GM19238 (cell line): ENCODE results near the gene C2orf72.
"Not testable (repeated sequence)": the region's sequence is repeated elsewhere in the genome, so short reads cannot be mapped to it uniquely, and the experiment has no call there.

Source experiments
- DNase-seq: peaks from one replicate; pipeline ENCODE4 v3.0.0; 2011; ENCODE audit warnings: low spot score; ENCODE audit not compliant: insufficient read length

Gene C2orf72

GRCh38 chr2:231013820-231014219 is 23.5 kb upstream of the C2orf72 start:
- no peak for DNase-seq

- DNase-seq: no peak
Observed at GRCh38 chr2:231015478-231015877, 21.8 kb upstream of the C2orf72 start.

DNA sequence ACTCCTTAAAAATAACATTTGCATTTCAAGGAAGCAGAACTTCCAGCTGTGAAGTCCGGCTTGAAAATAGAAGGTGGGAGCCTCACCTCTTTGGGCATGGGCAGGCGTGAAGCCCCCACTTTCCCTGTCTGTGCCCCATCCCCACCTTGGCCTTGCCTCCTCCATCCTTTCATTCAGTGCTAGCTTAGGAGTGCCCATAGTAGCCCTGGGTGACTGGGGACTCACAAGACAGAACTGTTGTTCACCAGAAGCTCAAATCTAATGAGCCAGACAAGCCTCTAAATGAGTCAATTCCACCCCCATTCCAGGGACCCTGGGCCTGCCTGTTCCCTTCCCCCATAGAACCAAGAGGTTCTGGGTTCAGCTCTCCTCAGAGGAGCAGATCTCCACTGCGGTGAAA is 21.4 kb upstream of the C2orf72 start:
- no peak for DNase-seq

DNA sequence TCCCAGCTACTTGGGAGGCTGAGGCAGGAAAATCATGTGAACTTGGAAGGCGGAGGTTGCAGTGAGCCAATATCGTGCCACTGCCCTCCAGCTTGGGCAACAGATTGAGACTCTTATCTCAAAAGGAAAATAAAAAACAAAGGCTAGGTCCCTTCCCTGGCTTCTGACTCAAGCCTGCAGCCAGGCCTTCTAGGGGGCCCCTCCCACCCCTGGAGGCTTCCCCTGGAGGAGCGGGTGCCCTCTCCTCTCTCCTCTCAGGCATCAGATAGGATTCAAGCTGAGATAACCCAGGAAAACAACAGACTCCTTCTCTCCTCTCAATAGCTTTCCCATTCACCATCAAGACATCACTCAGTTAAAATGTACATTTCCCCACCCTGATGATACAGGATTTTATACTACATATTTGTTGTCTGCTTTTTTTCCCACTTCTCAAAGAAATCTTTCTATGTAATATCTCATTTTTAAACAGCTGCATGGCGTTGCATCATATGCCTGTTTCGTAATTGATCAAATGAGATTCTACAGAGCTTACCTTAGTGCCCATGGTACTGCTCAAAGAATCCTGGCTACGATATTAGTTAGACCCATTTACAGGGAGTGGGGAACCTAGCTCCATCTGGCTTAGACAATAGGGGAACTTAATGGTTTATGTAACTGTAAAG is 20.6 kb upstream of the C2orf72 start:
- no peak for DNase-seq

DNA sequence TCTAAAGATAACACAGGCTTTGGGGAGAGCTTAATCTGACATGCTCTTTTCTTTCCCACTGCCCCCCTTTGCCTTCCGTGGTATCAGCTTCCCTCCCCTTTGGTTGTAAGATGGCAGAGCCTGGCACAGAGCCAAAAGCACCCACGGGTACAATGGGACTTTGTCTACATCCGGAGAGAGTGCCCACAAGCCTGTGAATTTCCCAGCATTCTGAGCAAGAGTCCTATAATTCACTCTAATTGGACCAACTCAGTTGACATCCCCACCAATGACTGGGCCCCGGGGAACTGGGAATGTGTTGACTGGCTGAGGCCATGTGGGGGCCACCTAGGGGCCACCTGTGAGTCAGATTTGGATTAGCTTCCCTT is 20.1 kb upstream of the C2orf72 start:
- no peak for DNase-seq

- no peak for DNase-seq
Observed at GRCh38 chr2:231018184-231018583, 19.1 kb upstream of the C2orf72 start.

- not testable (repeated sequence) for DNase-seq
Observed at GRCh38 chr2:231025059-231025458, 12.3 kb upstream of the C2orf72 start.

GRCh38 chr2:231028889-231029288 is 8.4 kb upstream of the C2orf72 start:
- DNase-seq: no peak

GRCh38 chr2:231029563-231029962 is 7.8 kb upstream of the C2orf72 start:
- DNase-seq: no peak

- DNase-seq: no peak
Observed at GRCh38 chr2:231030725-231031124, 6.6 kb upstream of the C2orf72 start.

GRCh38 chr2:231032575-231033140 is 4.7 kb upstream of the C2orf72 start:
- no peak for DNase-seq

DNA sequence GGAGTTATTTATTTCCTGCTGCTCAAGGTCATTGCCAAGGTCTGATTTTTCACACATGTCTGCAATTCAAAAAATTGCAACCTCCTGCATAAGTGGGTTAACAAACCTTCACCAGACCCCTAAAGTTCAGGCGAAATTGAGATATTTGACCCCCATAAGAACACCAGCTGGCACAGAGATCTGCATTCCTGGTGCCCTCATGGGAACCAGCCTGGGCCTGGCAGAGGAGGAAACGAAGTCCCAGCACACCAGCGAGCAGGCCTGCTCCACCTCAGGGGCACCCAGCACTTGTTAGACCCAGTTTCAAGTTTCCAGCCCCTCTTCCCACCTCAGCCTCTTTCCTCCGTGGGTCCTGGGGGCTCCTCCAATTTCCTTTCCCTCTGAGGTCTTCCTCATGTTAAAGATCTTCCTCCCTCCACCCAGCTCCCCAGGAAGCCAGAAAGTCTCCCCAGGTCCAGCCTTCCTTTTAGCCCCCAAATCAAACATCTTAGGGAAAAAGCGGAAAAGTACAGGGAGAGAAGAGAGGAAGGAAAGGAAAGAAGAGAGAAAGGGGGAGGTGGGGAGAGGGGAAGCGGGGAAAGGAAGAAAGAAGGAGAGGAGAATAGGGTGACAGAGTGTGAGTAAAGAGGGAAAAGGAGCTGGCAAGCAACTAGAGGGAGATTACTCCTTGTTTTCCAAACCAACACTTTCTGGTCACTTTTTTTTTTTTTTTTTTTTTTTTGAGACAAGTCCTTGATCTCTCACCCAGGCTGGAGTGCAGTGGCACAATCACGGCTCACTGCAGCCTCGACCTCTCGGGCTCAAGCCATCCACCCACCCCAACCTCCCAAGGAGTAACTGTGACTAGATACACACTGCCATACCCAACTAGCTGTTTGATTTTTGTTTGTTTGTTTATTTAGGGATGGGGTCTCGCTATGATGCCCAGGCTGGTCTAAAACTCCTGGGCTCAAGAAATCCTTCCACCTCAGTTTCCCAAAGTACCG is 3.9 kb upstream of the C2orf72 start:
- no peak for DNase-seq

- DNase-seq: no peak
Observed at GRCh38 chr2:231034291-231034882, 2.9 kb upstream of the C2orf72 start.

DNA sequence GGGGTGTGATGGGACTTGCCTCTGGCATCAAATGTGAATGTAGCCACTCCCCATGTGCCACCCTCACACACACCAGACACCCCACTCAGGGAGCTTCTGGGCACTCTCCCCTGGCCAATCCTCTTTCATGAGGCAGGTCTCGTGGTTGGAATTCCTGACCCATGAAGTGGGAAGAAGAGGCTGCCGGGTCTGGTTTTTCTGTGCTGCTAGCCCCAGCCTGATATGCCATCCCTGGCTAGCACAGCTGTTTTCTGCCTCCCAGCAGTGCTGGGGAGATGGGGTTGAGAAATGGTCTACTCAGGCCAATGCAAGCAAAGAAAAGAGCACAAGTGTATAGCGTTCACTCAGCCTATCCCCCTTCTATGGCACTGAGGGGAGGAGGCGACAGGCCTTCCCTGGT is 1.2 kb upstream of the C2orf72 start:
- no peak for DNase-seq

- DNase-seq: no peak
Observed at GRCh38 chr2:231036578-231037106, 681 bp upstream of the C2orf72 start.

DNA sequence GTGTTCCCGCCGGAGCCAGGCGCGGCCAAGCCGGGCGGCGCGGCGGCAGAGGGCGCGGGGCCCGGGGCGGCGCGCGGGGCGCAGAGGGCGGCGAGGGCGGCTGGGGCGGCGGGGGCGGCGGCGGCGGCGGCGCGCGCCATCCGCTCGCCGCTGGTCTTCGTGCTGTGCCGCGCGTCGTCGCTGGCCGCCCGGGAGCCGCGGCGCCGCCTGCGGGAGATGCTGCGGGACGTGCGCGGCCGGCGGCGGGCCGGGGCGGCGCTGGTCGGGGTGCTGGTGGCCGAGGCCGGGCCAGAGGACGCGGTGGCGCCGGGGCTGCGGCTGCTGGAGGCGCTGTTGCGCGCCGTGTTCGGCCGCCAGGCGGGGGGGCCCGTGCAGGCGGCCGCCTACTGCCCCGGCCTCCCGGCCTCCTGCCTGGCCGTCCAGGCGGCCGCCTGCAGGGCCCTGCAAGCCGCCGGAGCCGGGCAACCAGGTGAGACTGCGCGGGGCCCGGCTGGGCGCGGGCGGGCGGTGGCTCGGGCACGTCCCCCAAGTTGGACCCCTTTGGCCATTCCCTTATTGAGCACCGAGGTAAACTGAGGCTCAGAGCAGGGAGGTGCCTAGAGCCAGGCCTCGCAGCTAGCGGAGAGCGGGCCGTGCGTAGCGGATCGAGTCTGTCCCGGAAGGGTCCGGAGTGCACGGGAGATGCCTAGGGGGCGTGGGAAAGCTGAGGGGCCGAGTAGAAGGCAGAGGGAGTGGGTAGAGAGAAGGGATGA is 584 bp downstream of the C2orf72 start:
- DNase-seq: no peak

DNA sequence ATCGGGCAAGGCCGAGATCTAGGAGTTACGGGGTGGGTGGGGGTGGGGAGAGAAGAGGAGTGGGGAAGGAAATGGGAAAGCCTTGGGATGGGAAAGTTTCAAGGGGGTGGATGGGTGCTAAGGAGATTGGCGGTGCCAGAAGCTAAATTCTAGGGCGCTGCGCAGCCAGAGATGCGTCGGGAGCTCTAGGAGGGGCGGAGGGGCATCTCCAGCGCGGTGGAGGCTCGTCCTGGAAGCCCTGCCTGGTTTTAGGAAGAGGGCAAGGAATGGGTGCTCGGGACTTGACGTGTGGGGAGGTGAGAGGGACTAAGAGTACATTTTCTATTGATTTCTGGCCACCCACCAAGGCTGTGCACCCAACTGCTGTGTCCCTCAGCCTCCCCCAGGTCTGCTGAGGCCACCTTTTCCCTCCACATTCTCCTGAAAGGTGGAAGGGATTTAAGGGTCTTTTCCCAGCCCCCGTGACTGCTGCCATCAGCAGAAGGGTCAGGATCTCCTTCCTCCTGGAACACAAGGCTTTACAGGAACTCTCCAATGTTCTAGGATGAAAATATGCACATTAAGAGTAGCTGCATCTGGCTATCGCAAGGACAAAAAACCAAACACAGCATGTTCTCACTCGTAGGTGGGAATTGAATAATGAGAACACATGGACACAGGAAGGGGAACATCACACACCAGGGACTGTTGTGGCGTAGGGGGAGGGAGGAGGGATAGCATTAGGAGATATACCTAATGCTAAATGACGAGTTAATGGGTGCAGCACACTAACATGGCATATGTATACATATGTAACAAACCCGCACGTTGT is 1.4 kb downstream of the C2orf72 start:
- no peak for DNase-seq

DNA sequence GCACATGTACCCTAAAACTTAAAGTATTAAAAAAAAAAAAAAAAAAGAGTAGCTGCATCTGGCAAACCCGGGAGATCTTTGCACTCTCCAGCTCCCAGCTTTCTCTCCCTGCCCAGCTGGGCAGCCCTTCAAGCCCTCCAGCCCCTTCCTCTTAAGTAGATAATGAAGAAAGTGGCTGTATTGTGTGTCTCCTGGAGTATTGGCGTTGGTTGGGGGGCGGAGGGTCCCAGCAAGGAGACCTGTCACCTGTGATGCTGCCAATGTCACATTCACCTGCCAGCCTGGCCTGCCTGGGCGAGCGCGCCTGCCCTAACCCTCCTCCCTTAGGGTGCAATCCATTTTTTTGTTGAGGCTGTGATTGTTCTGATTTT is 2.0 kb downstream of the C2orf72 start:
- DNase-seq: no peak

DNA sequence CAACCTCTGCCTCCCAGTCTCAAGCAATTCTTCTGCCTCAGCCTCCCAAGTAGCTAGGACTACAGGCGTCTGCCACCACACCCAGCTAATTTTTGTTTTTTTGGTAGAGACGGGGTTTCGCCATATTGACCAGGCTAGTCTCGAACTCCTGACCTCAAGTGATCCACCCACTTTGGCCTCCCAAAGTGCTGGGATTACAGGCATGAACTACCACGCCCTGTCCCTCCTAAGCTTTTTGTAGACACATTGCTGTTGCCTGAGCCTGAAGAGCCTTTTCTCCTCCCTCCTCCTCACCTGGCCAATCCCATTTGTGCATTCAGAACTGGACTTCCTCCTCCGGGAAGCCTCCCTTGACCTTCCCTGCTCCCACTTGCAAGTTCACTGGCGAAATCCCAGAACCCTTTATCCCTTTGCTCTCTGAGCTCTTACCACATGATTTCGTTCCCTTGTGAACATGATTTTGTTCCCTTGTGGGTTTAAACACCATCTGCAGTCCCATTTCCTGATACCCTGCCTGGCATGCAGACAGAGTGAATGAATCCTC is 2.6 kb downstream of the C2orf72 start:
- no peak for DNase-seq
